Measurements from ENCODE around the gene SPATA4.

SPATA4 gene

DNA sequence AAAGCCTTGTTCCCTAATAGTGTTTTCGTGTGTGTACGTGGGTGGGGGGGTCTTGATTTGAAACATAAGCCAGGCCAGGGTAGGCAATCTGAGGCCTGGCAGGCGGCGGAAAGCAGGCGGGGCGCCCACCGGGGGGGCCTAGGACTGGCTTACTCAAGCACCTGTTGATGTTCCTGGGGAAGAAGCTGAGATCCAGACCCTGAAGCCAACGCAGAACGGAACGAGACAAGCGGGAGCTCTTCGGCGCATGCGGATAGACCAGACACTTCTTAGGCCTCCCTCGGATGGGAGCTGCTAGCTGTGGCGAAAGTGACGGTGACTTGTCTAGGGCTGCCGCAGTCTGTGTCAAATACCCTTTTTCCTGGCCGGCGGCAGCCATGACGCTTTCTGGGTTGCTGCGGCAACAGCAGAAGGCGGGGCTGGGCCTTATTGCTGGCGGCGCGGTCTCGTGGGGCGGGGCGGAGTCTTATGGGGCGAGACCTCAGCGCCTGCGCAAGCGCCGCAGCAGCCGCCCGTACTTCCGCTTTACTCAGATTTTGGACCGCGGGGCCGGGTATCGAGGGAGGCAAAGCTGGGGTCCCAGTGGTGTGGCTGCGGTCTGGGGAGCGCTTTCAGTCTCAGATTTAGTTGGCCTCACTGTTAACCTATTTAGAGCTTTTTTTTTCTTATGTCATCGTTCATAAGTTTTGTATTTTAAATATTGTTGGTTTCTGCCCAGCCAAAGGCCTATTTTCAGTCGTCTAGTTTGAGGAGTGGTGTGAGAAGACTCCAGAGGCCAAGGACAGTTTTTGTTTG is at the start of gene SPATA4:
SPATA4 (minus strand) TSS at position 402 of the 795 bp plus-strand sequence; CDS start at position 379, 23 bp downstream.
- peak; percentile 96 for DNase-seq

DNA sequence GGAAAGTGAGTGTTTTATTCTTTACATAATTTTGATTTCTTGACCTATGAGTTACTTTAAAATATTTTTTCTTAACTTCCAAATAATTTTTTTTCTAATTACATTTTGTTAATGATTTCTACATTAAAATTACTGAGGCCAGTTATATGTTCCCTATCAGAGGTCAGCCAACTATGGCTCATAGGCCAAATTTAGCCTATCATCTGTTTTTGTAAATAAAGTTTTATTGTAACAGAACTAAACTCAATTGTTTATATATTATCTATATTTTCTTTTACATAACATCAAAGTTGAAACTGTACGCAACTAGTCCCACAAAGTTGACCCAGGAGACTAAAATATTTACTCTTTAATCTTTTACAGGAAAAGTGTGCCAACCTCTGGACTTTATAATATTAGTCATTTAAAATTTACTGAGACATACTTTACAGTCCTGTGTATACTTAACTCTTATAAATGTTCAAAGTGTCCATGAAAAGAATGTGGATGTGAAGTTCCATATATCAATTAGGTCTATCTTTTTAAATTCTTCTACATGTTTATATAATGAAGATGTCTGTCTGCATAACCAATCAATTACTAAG is 47.5 kb upstream of the SPATA4 start:
- DNase-seq = no peak

DNA sequence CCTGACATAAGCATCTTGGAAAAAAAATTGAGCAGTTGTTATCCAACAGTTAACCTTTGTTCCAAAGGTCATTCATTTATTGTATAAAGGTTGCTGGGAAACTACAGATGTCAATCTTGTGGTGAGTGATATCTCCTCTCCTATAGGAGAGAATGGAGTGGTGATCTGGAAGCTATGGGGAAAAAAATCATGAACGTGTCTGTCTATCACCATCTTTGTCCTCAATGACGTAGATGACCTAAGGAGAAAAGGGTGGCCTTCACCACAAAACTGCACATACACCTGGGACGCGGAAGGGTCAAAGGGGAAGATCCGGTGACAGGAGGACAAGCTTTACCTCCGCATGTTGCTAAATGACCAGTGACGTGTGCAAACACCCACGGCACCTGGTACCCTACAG is 46.3 kb upstream of the SPATA4 start:
- DNase-seq = no peak

GRCh38 chr4:176238826-176239225 is 43.4 kb upstream of the SPATA4 start:
- DNase-seq = no peak

- no peak for DNase-seq
These were observed 42.8 kb upstream of the SPATA4 start for GRCh38 chr4:176238157-176238610.

DNA sequence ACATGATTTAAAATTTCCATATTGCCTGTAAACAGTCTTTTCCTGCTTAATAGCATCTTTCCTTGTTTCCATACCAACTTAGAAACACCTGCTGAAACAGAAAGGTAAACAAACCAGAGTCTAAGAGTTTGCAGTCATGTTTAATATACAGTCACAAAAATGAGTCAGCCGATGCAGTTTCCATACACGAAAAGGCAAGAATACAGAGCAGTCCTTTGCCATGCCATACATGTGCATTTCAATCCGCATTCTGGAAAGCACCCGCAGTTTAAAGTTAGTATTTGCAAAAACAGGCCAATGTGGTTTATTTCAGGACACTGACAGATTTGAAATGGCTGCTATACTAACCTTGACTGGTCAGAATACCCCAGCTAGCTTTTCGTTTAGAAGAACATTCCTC is 41.6 kb upstream of the SPATA4 start:
- no peak for DNase-seq

DNA sequence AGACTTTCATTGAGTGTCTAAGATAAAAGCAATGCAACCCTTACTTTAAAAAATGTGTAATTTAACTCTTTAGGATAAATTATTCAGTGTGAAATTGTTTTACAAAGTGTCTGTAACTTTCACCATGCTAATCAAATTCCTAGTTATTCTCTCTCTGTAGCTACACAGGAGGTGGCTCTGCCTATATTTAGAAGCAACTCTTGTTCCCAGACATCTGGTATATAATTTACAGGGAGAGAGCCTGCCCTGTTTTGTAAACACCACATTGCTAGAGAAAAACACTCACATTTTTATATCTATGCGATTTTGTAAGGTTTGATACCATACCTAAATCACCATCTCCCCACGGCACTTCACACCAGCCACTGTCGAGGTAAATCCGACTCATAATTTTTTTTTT is 35.5 kb upstream of the SPATA4 start:
- no peak for DNase-seq

GRCh38 chr4:176229645-176230044 is 34.3 kb upstream of the SPATA4 start:
- no peak for DNase-seq

DNA sequence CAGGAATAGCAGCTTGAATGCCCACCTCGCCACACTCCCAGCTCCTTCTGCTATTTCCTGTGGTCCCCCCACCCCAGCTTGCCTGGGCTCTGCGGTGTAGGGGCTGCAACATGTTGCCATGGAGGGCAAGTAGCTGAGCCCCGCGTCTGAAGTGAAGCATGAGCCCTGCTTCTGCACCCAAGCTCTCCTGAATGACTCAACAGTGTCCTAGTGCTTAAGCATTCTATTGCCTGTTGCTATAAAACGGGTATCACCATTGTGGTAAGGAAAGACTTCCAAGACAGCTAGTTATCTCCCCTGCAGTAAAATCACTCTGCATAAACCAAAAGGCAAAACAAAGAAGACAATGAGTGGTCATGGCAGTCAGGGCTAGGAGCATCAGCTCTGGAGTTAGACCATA is 31.4 kb upstream of the SPATA4 start:
- DNase-seq = no peak

DNA sequence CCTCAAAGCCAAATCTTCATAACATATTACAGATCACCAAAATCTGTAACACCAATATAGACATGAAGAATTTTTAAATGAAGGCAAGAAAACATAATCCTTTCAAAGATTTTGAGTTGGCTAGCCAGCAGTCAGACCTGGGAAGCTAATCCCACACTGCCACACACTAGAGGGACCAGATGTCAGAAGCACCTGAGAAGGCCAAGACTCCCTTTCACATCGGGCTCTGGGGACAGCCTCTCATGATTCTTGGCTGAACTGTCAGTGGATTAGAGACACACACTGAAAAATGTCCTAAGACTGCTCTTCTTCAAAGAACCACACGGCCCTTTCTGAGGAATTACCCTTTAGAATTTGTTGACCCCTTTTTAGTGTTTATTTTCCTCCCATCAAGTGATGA is 28.2 kb upstream of the SPATA4 start:
- no peak for DNase-seq

DNA sequence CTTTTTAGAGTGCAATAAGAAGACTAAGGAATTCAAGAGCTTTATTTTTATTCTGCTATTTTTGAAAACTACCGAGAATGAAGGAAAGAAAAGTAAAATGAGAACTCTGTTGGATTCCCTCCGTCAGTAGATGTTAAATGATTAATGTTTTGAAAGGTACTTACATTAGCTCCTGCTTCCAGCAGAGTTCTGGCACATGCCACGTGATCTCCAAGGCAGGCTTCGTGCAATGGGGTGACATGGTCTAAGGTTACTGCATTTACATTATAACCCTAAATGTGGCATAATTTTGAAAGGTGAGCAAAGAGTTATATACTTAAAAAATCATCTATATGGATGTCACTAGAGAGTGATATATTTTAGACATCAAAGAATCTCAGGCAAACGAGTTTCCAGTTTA is 26.8 kb upstream of the SPATA4 start:
- DNase-seq = no peak

GRCh38 chr4:176217510-176217909 is 22.1 kb upstream of the SPATA4 start:
- DNase-seq = peak; percentile 5

GRCh38 chr4:176212351-176212750 is 17.0 kb upstream of the SPATA4 start:
- DNase-seq = peak; percentile 68

DNA sequence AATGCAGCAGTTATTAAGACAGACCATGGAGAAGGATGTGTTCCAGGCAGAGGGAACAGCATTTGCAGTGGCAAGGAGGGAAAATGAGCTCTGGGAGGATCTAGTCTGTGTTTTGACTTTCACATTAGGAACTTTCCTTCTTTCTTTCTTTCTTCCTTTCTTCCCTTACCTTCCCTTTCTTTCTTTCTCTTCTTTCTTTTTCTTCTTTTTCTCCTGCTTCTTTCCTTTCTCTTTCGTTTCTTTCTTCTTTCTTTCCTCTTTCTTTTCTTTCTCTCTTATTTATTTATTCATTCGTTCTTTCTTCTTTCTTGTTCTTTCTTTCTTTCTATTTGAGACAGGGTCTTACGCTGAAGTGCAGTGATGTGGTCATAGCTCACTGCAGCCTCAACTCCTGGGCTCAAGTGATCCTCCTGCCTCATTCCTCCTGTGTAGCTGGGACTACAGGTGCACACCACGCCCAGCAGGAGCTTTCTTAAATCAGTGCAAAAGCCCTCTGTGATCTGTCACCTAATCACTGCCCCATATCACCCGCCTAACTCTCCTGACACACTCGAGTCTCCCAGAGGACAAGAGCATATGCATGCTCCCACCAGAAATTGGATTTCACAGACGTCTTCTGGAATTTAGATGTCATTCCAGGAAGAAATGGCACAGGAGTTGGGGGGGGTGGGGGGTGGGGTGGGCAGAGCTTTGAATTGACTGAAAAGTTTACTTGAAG is 15.4 kb upstream of the SPATA4 start:
- no peak for DNase-seq

DNA sequence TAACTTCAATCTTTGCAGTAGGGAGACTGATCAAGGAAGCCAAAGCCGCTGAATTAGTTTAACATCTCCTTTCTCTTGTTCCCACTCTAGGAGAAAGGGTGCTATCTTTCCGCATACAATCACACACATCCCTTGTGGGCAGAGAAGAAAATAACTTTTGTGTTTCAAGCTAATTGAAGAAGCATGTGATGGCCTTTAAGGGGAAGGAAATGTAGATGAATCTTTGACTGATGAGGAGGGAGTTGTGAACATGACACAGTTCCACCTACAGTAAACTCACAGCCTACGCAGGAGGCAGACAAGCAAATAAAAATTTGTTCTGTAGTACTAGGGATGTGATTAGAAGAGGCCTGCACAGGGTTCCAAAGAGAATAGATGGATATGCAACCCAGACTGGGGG is 14.7 kb upstream of the SPATA4 start:
- DNase-seq = no peak

DNA sequence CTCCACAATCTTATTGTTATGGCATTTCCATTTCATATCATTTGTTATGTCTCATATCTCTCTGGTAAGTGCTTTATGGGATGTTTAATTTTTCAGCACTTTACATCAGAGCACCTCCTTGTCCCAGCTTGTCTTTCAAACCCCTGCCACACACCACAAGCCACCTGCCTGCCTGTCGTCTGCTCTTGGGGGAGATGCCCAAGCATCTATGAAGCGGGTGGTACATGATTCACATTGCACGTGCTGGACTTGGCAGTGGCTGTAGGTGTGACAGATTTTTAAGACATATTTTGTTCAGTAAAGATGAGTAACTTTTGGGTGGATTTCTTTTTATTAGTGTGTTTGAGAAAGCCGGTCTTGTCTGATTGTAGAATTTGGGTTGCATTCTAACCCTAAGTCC is 14.2 kb upstream of the SPATA4 start:
- no peak for DNase-seq

DNA sequence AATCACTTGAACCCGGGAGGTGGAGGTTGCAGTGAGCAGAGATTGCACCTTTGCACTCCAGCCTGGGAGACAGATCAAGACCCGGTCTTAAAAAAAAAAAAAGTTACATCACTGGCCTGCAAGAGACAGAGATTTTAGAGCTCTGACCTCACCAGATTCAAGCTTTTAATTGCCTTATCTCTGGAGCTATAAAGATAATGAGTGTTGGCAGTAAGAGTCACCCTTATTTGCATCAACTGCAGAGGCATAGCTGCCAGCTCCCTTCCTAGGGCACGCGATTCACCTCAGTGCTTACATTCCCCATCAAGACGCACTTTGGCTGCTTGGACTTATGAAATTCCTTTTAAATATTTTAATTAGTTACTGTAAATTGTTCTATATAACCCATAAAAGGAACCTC is 12.5 kb upstream of the SPATA4 start:
- no peak for DNase-seq

- no peak for DNase-seq
These were observed 9.9 kb upstream of the SPATA4 start for GRCh38 chr4:176205299-176205698.

DNA sequence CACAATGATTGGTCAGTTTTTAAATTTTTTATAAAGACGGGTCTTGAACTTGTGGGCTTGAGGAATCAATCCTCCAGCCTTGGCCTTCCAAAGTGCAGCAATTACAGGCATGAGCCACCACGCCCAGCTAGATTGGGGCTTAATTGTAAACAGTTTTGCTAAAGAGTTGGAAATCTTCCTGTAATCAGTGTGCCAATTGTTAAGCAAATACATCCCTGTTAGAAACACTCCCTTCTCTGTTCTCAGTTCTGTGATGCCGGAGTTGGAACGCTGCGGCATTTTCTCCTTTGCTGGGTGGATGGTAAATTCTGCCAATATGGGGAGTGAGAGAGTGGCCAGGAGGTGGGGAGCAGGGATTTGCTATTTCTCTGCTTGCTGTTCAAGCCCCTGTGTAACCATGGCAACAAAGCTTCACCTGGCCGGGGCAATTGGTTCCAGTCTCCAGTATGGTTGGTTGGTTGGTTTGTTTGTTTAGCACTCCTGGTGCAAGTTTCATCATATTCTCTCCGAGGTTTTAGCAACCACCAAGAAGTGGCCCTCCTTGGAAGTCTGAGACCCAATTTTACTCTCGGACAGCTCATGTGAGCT is 3.0 kb upstream of the SPATA4 start:
- DNase-seq = no peak

- DNase-seq = no peak
These were observed 1.4 kb downstream of the SPATA4 start for GRCh38 chr4:176193938-176194337.

- no peak for DNase-seq
These were observed 2.3 kb downstream of the SPATA4 start for GRCh38 chr4:176193126-176193525.

- no peak for DNase-seq
These were observed 3.4 kb downstream of the SPATA4 start for GRCh38 chr4:176191974-176192373.
